COLO668 (cell line): ENCODE measurements around the gene SLC16A6.
"Not testable (repeated sequence)": the region's sequence is repeated elsewhere in the genome, so short reads cannot be mapped to it uniquely, and the experiment has no call there.

ENCODE experiments used
- DNase-seq: peaks from one replicate; lab custom pipeline; 2025; ENCODE audit not compliant: unreplicated experiment; lab: John Stamatoyannopoulos, UW

The SLC16A6 gene

DNA sequence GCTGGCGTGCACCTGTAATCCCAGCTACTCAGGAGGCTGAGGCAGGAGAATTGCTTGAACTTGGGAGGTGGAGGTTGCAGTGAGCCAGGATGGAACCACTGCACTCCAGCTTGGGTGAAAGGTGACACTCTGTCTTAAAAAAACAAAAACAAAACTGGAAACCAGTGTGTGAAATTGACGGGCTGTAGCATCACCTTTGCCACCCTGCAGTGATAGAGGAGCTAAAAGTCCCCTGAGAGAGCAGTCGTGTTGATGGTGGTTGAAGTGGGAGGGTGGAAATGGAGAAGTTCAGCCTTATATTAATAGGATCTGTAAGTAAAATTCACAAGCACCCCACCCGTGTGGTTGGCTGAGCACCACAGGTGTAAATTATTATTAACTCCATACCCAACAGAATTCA lies 65.9 kb downstream of the SLC16A6 start:
- DNase-seq, result not testable (repeated sequence)

DNA sequence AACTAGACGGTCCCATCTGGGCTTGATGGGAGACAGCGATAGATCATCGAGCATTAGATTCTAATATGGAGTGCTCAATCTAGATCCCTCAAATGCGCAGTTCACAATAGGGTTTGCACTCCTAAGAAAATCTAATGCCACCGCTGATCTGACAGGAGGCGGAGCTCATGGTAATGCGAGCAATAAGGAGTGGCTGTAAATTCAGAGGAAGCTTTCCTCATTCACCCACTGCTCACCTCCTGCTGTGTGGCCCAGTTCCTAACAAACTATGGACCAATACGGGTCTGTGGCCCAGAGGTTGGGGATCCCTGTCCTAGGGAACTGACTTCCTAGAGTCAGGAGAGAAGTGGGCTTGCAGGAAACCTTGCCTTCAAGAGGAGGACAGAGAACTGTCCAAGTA lies 68.3 kb downstream of the SLC16A6 start:
- DNase-seq, result no peak

DNA sequence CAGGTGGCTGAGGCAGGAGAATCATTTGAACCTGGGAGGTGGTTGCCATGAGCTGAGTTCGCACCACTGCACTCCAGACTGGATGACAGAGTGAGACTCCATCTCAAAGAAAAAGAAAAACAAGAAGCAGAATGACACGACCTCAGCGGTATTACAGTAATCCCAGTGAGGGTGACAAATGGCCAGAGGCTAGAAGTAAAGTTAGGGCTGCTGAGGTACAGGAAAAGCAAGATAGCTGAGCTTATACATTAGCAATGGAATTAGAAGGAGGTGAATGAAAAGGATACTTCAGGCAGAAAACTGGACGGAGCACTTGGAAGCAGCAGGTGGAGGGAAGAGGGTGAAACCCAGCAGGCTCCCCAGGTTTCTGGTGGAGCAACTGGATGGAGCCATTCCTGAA lies 69.1 kb downstream of the SLC16A6 start:
- DNase-seq, result no peak

GRCh38 chr17:68220786-68221185 lies 70.1 kb downstream of the SLC16A6 start:
- not testable (repeated sequence) for DNase-seq

- DNase-seq, result not testable (repeated sequence)
Measured at GRCh38 chr17:68220186-68220585, 70.7 kb downstream of the SLC16A6 start.

DNA sequence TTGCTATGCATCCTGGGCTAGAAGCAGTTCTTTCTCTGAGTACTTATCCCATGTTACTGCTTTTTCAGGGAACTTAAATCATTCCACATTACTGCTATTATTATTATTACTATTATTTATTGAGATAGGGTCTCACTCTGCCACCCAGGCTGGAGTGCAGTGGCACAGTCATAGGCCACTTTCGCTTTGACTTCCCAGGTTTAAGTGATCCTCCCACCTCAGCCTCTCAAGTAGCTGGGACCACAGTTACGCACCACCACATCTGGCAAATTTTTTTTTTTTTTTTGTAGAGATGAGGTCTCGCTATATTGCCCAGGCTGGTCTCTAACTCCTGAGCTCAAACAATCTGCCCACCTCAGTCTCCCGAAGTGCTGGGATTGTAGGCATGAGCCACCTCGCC lies 71.5 kb downstream of the SLC16A6 start:
- not testable (repeated sequence) for DNase-seq
